22Rv1 (cell line): ENCODE measurements around the gene TLE1.

ENCODE experiments used
- H3K27ac ChIP-seq: fragments of 450-650 bp; 2 replicates; pipeline ENCODE4 v1.5.1; 2017
- ZFX ChIP-seq: fragments of 450-650 bp; IDR thresholded peaks from 2 replicates; pipeline ENCODE4 v1.6.1; 2017; ENCODE audit warnings: antibody characterized with exemption, borderline replicate concordance
- TF ChIP-seq, protein P1 (sequence below): fragments of 450-650 bp; IDR thresholded peaks from 2 replicates; pipeline ENCODE4 v1.5.1; 2017; ENCODE audit warnings: mild to moderate bottlenecking

TLE1 gene

DNA sequence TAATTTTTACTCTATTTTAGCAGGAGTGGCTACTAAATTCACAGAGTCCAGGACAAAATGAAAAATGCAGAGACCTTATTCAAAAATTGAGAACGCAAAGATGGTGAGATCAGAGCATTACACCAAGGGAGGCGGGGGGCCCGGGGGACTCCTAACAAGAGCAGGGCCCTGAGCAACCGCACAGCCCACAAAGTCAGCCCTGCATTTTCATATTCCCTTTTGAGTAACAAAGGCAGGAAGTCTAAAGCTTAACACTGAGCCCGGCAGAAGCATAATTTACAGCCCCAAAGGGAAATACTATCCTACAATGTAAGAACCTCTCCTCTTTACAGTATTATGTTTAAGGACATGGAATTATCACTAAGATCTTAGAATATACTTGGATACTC, 69.4 kb downstream of the TLE1 start:
- no peak overlapping the region for H3K27ac ChIP-seq
- no peak for TF ChIP-seq ZFX
- TF ChIP-seq, protein P1, sequence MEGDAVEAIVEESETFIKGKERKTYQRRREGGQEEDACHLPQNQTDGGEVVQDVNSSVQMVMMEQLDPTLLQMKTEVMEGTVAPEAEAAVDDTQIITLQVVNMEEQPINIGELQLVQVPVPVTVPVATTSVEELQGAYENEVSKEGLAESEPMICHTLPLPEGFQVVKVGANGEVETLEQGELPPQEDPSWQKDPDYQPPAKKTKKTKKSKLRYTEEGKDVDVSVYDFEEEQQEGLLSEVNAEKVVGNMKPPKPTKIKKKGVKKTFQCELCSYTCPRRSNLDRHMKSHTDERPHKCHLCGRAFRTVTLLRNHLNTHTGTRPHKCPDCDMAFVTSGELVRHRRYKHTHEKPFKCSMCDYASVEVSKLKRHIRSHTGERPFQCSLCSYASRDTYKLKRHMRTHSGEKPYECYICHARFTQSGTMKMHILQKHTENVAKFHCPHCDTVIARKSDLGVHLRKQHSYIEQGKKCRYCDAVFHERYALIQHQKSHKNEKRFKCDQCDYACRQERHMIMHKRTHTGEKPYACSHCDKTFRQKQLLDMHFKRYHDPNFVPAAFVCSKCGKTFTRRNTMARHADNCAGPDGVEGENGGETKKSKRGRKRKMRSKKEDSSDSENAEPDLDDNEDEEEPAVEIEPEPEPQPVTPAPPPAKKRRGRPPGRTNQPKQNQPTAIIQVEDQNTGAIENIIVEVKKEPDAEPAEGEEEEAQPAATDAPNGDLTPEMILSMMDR, result no peak

DNA sequence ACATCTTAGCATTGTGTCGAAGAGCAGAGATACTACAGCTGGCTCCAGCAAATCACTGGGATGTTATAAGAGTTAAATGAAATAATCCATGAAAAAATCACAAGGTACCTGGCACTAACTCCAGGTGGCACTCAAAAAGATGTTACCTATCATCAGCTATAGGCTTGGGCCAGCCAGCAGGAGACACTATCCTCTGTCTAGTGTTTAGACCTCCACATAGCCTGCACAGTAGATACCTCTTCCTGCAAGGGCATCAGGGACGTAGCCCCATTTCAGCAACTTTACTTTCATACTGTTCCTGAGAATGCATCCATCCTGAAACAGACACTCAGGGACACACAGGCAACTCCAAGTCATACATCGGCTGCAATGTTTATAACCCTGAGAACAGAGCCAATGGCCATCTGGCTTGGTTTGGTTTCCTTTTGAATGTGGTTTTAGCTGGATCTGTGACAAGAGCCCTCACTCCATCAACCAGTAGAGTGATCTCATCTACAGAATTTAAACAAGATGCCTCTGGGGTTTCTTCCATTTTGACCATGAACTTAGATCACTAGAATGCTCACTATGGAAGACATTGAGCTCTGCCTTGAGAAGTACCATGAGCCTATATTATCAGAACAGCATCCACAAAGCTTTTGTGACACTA, 69.9 kb downstream of the TLE1 start:
- TF ChIP-seq ZFX, result no peak
- TF ChIP-seq, protein P1, result no peak
- H3K27ac ChIP-seq, result no peak overlapping the region

DNA sequence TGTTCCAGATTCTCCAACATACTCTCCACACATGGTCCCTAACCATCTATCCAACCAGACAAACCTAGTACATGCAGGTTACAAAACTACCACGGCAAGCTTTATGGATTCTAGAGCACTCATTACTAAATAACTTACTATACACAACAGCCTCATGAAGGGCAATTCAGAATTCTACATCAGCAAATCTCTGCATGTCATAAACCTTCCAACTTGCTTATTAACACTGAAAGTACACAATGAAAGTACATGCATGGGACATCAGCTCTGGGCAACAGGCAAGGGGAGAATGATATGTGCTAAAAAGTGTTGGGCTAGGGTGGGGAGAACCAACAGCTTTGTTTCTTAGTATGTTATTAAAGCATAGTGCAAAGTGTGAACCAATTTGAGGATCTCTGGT, 70.4 kb downstream of the TLE1 start:
- TF ChIP-seq, protein P1, result no peak
- TF ChIP-seq ZFX, result no peak
- no peak overlapping the region for H3K27ac ChIP-seq

DNA sequence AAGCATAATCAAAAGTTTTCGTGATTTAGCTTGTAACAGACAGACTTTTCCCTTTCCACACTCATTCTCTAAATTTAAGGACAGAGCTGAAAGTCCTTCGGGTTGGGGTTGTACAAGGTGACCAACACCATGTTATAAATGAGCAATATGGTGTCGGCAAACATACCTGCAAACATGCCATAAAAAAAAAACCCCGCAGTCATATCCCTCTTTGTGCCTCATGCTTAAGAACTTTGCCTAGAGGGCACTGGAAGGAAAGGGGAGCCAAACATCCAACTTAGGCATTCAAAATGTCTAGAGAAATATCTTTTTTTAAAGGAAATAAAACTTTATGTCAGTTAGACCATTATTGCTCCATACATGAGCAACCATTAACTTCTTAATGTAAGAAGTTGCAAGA, 73.2 kb downstream of the TLE1 start:
- TF ChIP-seq ZFX, result no peak
- TF ChIP-seq, protein P1, result no peak
- no peak overlapping the region for H3K27ac ChIP-seq

DNA sequence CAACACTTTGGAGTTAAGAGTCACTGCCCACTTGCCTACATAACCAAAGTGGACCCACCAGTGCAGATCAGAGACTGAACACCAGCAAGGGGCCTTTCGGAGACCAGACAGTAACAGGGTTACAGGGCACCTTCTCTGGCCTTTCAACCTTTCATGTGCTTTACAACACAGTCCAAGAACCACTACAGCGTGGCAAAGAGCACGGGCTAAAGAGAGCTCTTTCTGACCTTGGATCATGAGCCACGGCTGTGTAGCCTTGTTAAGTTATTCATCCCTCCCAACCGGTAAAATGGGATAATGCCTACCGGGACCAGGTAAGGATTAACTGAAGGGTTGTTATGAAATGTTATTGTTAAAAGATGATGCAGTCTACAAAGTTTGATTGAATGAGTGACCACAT, 75.0 kb downstream of the TLE1 start:
- H3K27ac ChIP-seq, result no peak overlapping the region
- TF ChIP-seq ZFX, result no peak
- TF ChIP-seq, protein P1, result no peak

DNA sequence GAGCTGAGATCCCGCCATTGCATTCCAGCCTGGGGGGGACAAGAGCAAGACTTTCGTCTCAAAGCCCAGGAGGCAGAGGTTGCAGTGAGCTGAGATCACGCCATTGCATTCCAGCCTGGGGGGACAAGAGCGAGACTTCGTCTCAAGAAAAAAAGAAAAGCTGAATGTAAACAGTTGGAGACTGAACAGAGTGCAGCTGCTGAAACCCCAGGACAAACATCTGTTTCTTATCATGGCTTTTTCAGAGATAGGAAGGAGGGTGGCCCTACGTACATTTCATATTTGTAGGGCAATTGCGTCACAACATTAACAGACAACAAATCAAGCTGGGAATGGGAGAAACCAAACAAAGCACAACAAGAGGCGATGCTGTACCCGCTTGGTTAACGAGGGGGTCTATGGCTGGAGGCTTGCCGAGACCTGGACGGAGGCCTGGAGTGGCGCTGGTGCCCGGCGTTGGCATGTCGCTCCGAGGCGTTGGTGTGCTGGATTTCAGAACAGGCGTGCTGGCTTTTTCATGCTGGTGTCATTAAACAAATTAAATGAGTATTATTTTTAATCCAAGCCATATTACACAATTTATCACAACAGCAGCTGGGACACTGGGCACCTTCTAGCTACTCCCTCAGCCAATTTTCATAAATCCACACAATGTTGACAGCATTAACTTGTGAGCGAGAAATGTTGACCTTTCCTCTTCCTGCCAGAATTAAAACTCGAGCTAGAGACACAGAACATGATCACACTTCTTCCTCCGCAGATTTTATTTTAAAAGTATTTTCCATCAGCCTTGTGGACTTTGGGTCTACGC, 76.1 kb downstream of the TLE1 start:
- no peak for TF ChIP-seq ZFX
- TF ChIP-seq, protein P1, result no peak
- no peak overlapping the region for H3K27ac ChIP-seq

DNA sequence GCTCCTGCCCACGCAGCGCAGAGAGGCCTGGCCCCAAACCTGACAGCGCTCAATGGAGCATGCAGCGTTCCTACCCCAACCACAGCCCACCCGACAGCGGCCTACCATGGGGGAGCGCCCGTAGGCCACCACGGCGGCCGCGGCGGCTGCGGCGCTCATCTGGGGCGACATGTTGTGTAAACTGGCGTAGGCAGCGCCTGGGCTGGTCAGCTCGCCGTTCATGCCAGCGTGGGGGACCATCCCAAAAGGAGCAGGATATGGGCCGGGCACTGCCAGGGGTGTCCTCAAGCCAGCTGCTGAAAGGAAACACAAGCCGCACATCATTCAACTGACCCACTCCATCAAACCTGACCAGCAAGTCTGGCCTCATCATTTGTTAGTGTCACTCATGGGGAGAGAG, 77.7 kb downstream of the TLE1 start:
- TF ChIP-seq, protein P1, result no peak
- no peak for TF ChIP-seq ZFX
- no peak overlapping the region for H3K27ac ChIP-seq
